NCI-H460 (cell line): ENCODE data around the gene UBE2B. TPM values are rescaled to one million over a fixed set of nuclear protein-coding genes. Genes with fewer than 3 reads are reported as not detected.
"Not testable (repeated sequence)": the region's sequence is repeated elsewhere in the genome, so short reads cannot be mapped to it uniquely, and the experiment has no call there.

ENCODE experiments used
- DNase-seq: peaks from one replicate; pipeline ENCODE4 v3.0.0-alpha.2; 2016; ENCODE audit warnings: low read depth; ENCODE audit errors: extremely low read depth
- polyA plus RNA-seq: library from polyadenylated mRNA; depleted of rRNA; stranded (reverse); fragments of >200 nt; gene quantifications from 2 replicates; pipeline ENCODE4 v1.2.3, GENCODE V29; 2014; cell fraction: nucleus; rRNA removed
- total RNA-seq: library from RNA; depleted of rRNA; stranded (reverse); fragments of >200 nt; shearing (Covaris generic); gene quantifications from 2 replicates; pipeline ENCODE4 v1.2.3, GENCODE V29; 2014; rRNA removed

The UBE2B gene
- total RNA-seq = 40.2 and 48.9 TPM in 2 replicates
- polyA plus RNA-seq = 28.3 and 28.8 TPM in 2 replicates

DNA sequence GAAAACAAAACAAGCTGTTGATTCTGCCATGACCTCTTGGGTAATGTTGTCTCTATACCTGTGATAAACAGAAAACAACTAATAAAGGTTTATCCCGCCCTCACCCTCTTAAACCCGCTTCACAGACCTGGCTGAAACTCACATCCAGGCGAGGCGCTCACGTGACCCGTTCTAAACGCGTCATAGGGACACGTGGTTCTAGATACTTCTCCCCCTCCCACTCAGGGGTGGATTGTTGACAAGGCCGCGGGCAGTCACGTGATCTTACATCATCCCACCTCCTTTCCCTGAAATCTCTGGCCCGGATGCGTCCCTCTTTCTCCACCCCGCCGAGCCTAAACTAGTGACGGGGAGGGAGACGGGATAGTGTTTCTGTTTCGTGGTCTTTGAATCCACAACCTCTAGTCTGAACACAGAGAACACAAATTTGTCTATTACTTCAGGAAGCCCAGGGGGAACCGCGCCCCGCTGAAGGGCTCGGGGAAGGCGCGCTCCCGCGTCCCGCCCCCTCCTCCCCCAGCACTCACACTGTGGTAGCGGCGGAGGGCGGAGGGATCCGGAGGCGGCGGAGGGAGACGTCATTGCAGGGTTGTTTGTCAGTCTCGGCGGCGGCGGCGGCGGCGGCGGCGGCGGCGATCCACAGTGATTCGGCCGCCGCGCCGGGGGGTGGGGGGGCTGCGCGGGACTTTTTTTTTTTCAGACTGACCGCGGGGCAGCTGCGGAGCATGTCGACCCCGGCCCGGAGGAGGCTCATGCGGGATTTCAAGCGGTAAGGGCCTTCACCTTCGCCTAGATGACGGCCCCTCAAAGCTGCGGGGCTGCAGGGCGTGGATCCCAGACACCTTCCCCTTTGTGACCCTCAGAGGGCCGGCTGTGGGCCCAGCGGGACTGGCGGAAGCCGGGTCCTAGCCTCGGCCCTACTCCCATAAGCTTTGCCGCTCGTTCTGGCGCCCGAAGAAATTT, at the start of gene UBE2B:
Gene UBE2B (plus strand): TSS at position 699 of the 963 bp plus-strand sequence. CDS start 27 bp downstream, at position 726.
- peak; percentile 99 for DNase-seq

DNA sequence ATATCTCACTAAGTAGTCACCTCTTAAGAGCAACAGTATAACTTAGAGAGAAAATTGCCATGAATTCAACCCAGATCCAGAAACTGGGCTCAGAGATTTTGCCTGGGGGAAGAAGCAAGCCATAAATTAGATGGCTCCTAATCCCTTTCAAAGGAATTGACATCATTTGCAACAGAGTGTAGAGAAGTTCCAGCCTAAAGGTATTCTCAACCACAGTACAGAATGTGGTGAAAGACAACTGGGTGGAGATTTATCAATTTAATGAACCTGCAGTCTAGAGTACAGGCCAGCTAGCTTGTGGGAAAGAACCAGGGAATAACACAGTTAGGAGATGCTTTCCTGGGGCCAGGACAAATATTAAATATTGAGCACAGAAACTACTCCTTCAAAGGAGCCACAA, 44.0 kb upstream of the UBE2B start:
- DNase-seq = no peak

DNA sequence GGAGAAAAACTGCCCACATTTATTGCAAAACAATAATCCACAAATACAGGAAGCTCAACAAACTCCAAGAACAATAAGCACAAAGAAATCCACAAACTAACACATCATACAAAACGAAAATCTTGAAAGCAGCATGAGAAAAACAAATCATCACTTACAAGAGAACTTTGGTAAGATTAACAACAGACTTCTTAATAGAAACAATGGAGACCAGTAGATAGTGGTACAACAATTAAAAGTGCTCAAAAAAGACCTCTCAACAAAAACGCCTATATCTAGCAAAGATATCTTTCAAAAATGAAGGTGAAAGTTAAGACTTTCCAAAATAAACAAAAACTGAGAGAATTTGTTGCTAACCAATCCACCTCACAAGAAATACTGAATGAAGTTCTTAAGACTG, 42.8 kb upstream of the UBE2B start:
- no peak for DNase-seq

- DNase-seq = not testable (repeated sequence)
These were observed 34.5 kb upstream of the UBE2B start for GRCh38 chr5:134336833-134337232.

DNA sequence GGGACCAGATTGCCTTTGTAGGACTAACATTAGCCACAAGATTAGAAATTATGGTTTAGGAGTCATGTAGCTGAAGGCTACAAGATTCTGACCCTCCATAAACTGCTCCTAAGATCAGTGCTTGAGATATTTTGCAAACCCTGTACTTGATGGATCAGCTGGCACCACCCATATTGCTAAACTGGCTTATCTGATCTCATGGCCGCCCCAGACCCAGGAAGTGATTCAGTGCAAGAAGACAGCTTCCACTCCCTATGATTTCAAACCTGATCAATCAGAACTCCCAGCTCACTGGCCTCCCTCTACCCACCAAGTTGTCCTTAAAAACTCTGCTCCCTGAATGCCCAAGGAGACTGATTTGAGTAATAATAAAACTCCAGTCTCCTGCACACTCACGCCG, 27.9 kb upstream of the UBE2B start:
- not testable (repeated sequence) for DNase-seq

GRCh38 chr5:134345476-134345875, 25.9 kb upstream of the UBE2B start:
- DNase-seq = not testable (repeated sequence)

GRCh38 chr5:134345996-134346395, 25.4 kb upstream of the UBE2B start:
- no peak for DNase-seq

GRCh38 chr5:134349463-134349862, 21.9 kb upstream of the UBE2B start:
- no peak for DNase-seq

DNA sequence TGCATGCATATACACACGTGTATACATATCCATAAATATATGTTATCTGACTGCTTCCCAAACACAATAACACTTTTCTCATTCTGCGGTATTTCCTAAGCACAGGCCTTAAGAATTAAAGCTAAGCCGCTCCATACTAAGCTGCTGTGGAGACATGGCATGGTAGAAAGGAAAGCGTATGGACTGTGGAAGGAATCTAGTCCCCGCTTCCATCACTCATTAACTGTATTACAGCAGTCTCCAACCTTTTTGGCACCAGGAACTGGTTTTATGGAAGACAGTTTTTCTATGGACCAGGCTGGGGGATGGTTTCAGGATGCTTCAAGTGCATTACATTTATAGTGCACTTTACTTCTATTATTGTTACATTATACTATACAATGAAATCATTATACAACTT, 15.7 kb upstream of the UBE2B start:
- DNase-seq = no peak

- no peak for DNase-seq
These were observed 5.8 kb upstream of the UBE2B start for GRCh38 chr5:134365604-134366003.

- DNase-seq = no peak
These were observed 978 bp upstream of the UBE2B start for GRCh38 chr5:134370311-134370870.

- no peak for DNase-seq
These were observed 518 bp downstream of the UBE2B start for GRCh38 chr5:134371834-134372340.

- not testable (repeated sequence) for DNase-seq
These were observed 2.3 kb downstream of the UBE2B start for GRCh38 chr5:134373633-134374032.

DNA sequence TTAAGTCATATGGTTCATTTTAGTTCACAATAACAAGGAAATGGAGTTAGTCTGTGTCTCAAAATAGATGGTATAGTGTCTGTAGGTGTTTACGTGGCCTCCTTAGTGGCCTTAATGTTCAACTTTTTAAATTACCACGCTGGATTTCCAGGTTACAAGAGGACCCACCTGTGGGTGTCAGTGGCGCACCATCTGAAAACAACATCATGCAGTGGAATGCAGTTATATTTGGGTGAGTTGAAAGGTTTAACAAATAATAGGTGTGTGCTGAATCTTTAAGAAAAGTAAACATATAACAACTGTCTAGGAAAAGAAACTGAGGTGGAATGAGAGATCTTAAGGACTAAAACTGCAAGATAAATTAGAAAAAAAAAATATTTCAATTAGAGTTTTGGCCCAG, 2.9 kb downstream of the UBE2B start:
- no peak for DNase-seq

- no peak for DNase-seq
These were observed 9.0 kb downstream of the UBE2B start for GRCh38 chr5:134380346-134380745.

GRCh38 chr5:134382204-134382603, 10.8 kb downstream of the UBE2B start:
- not testable (repeated sequence) for DNase-seq

DNA sequence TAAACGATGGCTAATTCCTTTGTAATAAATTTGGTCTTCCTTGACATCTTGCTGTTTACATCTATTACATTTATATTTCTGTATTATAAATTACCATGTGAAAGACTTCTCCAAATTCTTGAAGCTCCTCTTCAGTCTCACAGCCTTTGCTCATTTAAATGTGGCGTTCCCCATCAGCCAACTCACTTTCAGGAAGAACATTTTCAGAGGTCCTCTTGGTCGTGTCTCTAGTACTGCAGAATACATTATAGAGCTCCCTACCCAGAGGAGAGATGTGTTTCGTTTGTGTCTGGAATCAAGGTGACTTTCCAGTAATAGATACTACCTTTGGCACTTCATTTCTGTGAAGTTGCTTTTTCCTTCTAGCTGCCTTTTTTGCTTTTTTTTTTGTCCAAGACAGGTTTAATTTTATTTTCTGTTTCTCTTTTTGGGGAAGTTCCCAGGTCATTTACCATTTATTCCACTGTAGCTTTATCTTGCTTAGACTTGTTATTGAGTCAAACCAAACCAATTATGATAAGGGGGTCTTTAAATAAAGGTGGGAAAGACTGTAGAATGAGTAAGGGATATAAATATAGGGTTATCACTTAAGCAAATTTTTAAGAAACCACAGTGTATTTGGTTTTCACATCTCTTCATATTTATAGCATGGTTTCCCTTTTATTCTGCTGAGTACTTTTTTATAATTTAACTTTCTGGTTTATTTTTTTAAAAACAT, 12.8 kb downstream of the UBE2B start:
- no peak for DNase-seq

DNA sequence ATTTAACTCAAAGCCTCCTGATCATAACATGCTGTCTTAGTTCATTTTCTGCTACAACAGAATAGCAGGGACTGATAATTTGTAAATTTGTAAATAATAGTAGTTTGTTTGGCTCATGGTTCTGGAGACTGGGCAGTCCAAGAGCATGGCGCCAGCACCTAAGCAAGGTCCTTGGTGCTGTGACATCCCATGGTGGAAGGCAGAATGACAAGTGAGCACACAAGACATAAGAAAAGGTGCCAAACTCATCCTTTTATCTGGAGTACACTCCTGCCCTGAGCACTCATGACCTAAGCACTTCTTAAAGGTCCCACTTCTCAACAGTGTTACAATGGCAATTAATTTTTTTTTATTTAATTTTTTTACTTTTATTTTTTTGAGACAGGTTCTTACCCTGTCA, 16.1 kb downstream of the UBE2B start:
- DNase-seq = no peak

GRCh38 chr5:134392301-134392700, 20.9 kb downstream of the UBE2B start:
- no peak for DNase-seq

DNA sequence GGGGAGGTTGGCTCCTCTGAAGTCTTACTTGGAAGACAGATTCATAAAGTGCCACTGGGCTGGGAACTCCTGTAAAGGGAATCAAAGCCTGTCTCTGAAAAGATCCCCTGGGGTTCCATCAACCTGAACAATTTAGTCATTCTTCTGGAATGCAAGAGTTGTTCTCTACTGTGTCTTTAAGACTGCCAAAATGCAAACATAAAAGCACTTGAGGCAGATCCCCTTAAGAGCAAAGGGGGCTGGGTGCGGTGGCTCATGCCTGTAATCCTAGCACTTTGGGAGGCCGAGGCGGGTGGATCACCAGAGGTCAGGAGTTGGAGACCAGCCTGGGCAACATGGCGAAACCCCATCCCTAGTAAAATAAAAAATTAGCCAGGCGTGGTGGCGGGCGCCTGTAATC, 23.6 kb downstream of the UBE2B start:
- no peak for DNase-seq

- DNase-seq = no peak
These were observed 24.9 kb downstream of the UBE2B start for GRCh38 chr5:134396274-134396673.
